GM12878 (cell line): ENCODE measurements around the gene AOPEP. TPM values are rescaled to one million over a fixed set of nuclear protein-coding genes. Genes with fewer than 3 reads are reported as not detected.
"Not testable (repeated sequence)": the region's sequence is repeated elsewhere in the genome, so short reads cannot be mapped to it uniquely, and the experiment has no call there.

Experiments used
- ATAC-seq: fragments of 200-7000 bp; cut with Tn5 transposase; 3 replicates; pipeline ENCODE4 v1.9.1; 2020; ENCODE audit warnings: mild to moderate bottlenecking, moderate library complexity
- BruUV-seq: library from RNA; stranded (reverse); fragments of 400-500 nt; replicated peaks from 2 replicates; lab custom pipeline; 2021; lab: Mats Ljungman, UMichigan
- CTCF ChIA-PET: fragments of 300-600 bp; sonication (Branson Sonifier 250); formaldehyde crosslinking; extraction: SDS; loops from one replicate; lab custom pipeline; 2021; ENCODE audit warnings: inconsistent platforms; lab: Yijun Ruan, JAX
- POLR2A ChIA-PET: fragments of 350-600 bp; formaldehyde crosslinking; extraction: SDS; loops from one replicate; lab custom pipeline; 2021; ENCODE audit warnings: inconsistent platforms; lab: Charles Lee
- RAD21 ChIA-PET: fragments of 300-600 bp; sonication (Branson Sonifier 250); formaldehyde crosslinking; loops from one replicate; lab custom pipeline; 2023; ENCODE audit warnings: antibody characterized with exemption; ENCODE audit not compliant: unreplicated experiment; lab: Charles Lee
- SMC1A ChIA-PET: fragments of 300-600 bp; sonication (Branson Sonifier 250); formaldehyde crosslinking; loops from one replicate; lab custom pipeline; 2023; ENCODE audit not compliant: unreplicated experiment, uncharacterized antibody; lab: Charles Lee
- DNase-seq: peaks from one replicate; pipeline ENCODE4 v3.0.0-alpha.2; 2011; ENCODE audit warnings: low read depth, low spot score
- FAIRE-seq: peaks from 3 replicates; lab custom pipeline; 2011; peaks lifted over from hg19 to GRCh38; lab: Jason Lieb, UNC
- H2AFZ ChIP-seq: 2 replicates; pipeline ENCODE4 v1.6.0; 2011; ENCODE audit warnings: low read depth, low read length, control low read depth; ENCODE audit not compliant: control insufficient read depth
- H3K27ac ChIP-seq: 2 replicates; pipeline ENCODE4 v1.5.1; 2011; ENCODE audit warnings: control low read depth; ENCODE audit not compliant: control insufficient read depth, insufficient read depth
- H3K27me3 ChIP-seq, 2 experiments: replicated peaks in 1 of 2; 2 replicates each; pipeline versions ENCODE4 v1.6.0 to v1.6.1; 2011; ENCODE audit warnings: low read length in 1 of 2; ENCODE audit not compliant: control insufficient read depth in 2 of 2, insufficient read depth in 2 of 2
- H3K36me3 ChIP-seq, 2 experiments: 2 replicates each; pipeline ENCODE4 v1.5.1; 2011; ENCODE audit warnings: low read length in 1 of 2; ENCODE audit not compliant: control insufficient read depth in 2 of 2, insufficient read depth in 2 of 2
- H3K4me1 ChIP-seq: 2 replicates; pipeline ENCODE4 v1.6.1; 2011; ENCODE audit warnings: mild to moderate bottlenecking, low read length, moderate library complexity, mixed read lengths; ENCODE audit not compliant: control insufficient read depth, insufficient read depth
- H3K4me2 ChIP-seq: 2 replicates; pipeline ENCODE4 v1.6.0; 2011; ENCODE audit warnings: control low read depth; ENCODE audit not compliant: control insufficient read depth, insufficient read depth
- H3K4me3 ChIP-seq: fragments of 200-600 bp; sonication (generic); 2 replicates; pipeline ENCODE4 v1.5.1; 2016
- H3K79me2 ChIP-seq: 2 replicates; pipeline ENCODE4 v1.6.0; 2011; ENCODE audit warnings: low read length; ENCODE audit not compliant: control insufficient read depth, insufficient read depth
- H3K9ac ChIP-seq: 2 replicates; pipeline ENCODE4 v1.8.0; 2011; ENCODE audit warnings: low read length, control low read depth, mixed read lengths; ENCODE audit not compliant: control insufficient read depth, insufficient read depth
- H3K9me3 ChIP-seq: replicated peaks from 3 replicates; pipeline ENCODE4 v1.5.1; 2011; ENCODE audit warnings: mild to moderate bottlenecking, low read length; ENCODE audit not compliant: control insufficient read depth, insufficient read depth
- H4K20me1 ChIP-seq: 2 replicates; pipeline ENCODE4 v1.6.0; 2011; ENCODE audit not compliant: control insufficient read depth, insufficient read depth
- BHLHE40 ChIP-seq, 2 experiments: fragments of 450-650 bp in 1 of 2; IDR thresholded peaks; 2 replicates each; pipeline ENCODE4 v1.6.1; 2011 to 2017; ENCODE audit warnings: low read depth in 2 of 2, borderline replicate concordance in 1 of 2, improper control_type of control experiment in 1 of 2, low read length in 1 of 2, mild to moderate bottlenecking in 1 of 2
- EGR1 ChIP-seq, 2 experiments: IDR thresholded peaks; 1 replicate in 1 of 2; 2 replicates in 1 of 2; pipeline ENCODE4 v1.6.1; 2011 to 2012; ENCODE audit warnings: low read depth in 2 of 2, low read length in 2 of 2, borderline replicate concordance in 1 of 2, mild to moderate bottlenecking in 1 of 2, moderate library complexity in 1 of 2
- RBBP5 ChIP-seq: fragments of 200-600 bp; sonication (generic); conservative IDR thresholded peaks from 2 replicates; pipeline ENCODE4 v1.6.1; 2016
- SREBF1 ChIP-seq: IDR thresholded peaks from 2 replicates; pipeline ENCODE4 v1.6.1; 2012; ENCODE audit warnings: mild to moderate bottlenecking, low read length
- ZSCAN29 ChIP-seq: fragments of 450-650 bp; IDR thresholded peaks from 2 replicates; pipeline ENCODE4 v1.6.1; 2017; ENCODE audit warnings: mild to moderate bottlenecking, moderate library complexity
- WGBS: methylation state at CpG from one replicate; pipeline ENCODE4 v1.1.6; 2016; ENCODE audit warnings: low lambda C conversion rate; ENCODE audit not compliant: insufficient replicate concordance, insufficient coverage; ENCODE audit errors: missing lambda C conversion rate; 5-methylcytosine and 5-hydroxymethylcytosine counted together
- in situ Hi-C: fragments of 300-500 bp; cut with MboI; formaldehyde crosslinking; loops from 9 replicates; pipeline ENCODE4 v1.14.3; 2018; ENCODE audit warnings: mixed read lengths
- intact Hi-C: fragments of 100-400 bp; cut with micrococcal nuclease; formaldehyde crosslinking; loops from one replicate; pipeline ENCODE4 v1.14.2; 2022; ENCODE audit not compliant: unreplicated experiment
- polyA plus RNA-seq, 11 experiments: library from polyadenylated mRNA; depleted of rRNA in 4 of 11; unstranded in 6 of 11; stranded (reverse) in 5 of 11; fragments of >200 nt; fragmentation: Nextera tagmentation in 4 of 11; fragmentation: Illumina TruSeq in 1 of 11; extraction: Ambion mirVana in 4 of 11; extraction: Trizol in 1 of 11; gene quantifications; 1 replicate in 1 of 11; 2 replicates in 10 of 11; pipeline versions ENCODE4 v1.2.1 to v1.2.3, GENCODE V29; 2011 to 2016; ENCODE audit warnings: inconsistent platforms in 2 of 11, missing spikeins in 2 of 11, low read depth in 1 of 11
- total RNA-seq, 4 experiments: library from RNA; depleted of rRNA in 3 of 4; stranded (reverse); fragments of >200 nt in 3 of 4; fragmentation: Illumina TruSeq in 1 of 4; extraction: Trizol in 1 of 4; gene quantifications; 2 replicates each; pipeline versions ENCODE4 v1.2.1 to v1.2.3, GENCODE V29; 2013 to 2021

Gene AOPEP
- total and polyA plus RNA-seq, 10 of the 15 experiments (the other 5 are each of a cell fraction or from before 2014, with no cell fraction given), result 2.3 to 16.9 (median 10.1) TPM

DNA sequence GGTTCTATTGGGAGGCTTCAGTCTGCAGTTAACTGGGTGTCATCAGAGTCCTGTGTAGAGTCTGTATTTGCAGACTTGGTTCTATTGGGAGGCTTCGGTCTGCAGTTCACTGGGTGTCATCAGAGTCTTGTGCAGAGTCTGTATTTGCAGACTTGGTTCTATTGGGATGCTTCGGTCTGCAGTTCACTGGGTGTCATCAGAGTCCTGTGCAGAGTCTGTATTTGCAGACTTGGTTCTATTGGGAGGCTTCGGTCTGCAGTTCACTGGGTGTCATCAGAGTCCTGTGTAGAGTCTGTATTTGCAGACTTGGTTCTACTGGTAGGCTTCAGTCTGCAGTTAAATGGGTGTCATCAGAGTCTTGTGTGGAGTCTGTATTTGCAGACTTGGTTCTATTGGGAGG lies 239.5 kb downstream of the AOPEP start:
- ATAC-seq, CTCF ChIA-PET, H3K9me3 ChIP-seq, H3K4me3 ChIP-seq, H3K9ac ChIP-seq, H3K4me2 ChIP-seq, SMC1A ChIA-PET, intact Hi-C loops, H3K36me3 ChIP-seq, H4K20me1 ChIP-seq, H3K27ac ChIP-seq, H3K79me2 ChIP-seq, H3K27me3 ChIP-seq, in situ Hi-C loops, H2AFZ ChIP-seq, FAIRE-seq, BruUV-seq, H3K4me1 ChIP-seq, DNase-seq, RAD21 ChIA-PET, POLR2A ChIA-PET: not testable (repeated sequence)
- 75% methylated on average over 3 of the region's 3 CpGs for whole genome bisulfite sequencing

DNA sequence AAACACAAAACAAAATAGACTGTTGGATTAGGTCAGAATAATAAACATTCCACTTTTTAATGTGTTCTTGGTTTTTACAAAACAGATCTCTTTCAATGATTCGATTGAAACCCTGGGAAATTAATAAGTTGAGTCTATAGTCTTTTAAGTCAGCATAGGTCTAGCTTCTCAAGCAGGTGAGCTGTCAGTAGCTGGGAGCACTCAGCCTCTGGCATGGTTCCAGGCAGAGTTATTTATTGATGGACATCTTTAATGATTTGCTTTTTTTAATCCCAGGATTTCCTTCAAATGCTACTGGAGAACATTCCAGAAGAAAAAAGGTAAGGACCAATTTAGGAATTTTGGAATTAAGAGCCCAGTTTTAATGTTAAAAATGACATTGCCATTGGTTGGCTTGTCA lies 241.0 kb downstream of the AOPEP start:
- H3K27ac ChIP-seq, result no peak overlapping the region
- CTCF ChIA-PET, result no interaction called here
- intact Hi-C loops (no loop called here), in situ Hi-C loops (no loop called here)
- SMC1A ChIA-PET, result no interaction called here
- no peaks in the 10 kb centered on the region for H3K36me3 ChIP-seq
- no TSS peak for BruUV-seq
- H3K4me3 ChIP-seq, result no peak overlapping the region
- no peaks in the 10 kb centered on the region for H3K27me3 ChIP-seq
- ATAC-seq, result no peak
- TF ChIP-seq EGR1 (IDR thresholded peaks at IDR 0.05; ENCODE audit: borderline replicate concordance in 1 of 2, low read depth in 2 of 2, low read length in 2 of 2) (no peak), RBBP5 (no peak), ZSCAN29 (no peak), SREBF1 (no peak), BHLHE40 (IDR thresholded peaks at IDR 0.05; ENCODE audit: borderline replicate concordance in 1 of 2, low read depth in 2 of 2, low read length in 1 of 2) (no peak)
- no peaks in the 10 kb centered on the region for H3K9me3 ChIP-seq
- WGBS, result 67% methylated on average over 1 of the region's 1 CpG
- no peak for DNase-seq
- POLR2A ChIA-PET, result no interaction called here
- no peak overlapping the region for H2AFZ ChIP-seq
- H3K79me2 ChIP-seq, result no peaks in the 10 kb centered on the region
- no peaks in the 10 kb centered on the region for H3K4me1 ChIP-seq
- RAD21 ChIA-PET, result no interaction called here
- no peak overlapping the region for H3K4me2 ChIP-seq
- H3K9ac ChIP-seq, result no peak overlapping the region
- no peak for FAIRE-seq
- no peaks in the 10 kb centered on the region for H4K20me1 ChIP-seq
